A549 (cell line): ENCODE measurements around the gene SYNPR. TPM values are rescaled to one million over a fixed set of nuclear protein-coding genes. Genes with fewer than 3 reads are reported as not detected.

Experiments
- ATAC-seq, 2 experiments: fragments of 200-7000 bp in 1 of 2; fragments of >200 bp in 1 of 2; cut with Nextera tagmentation in 1 of 2; cut with Tn5 transposase in 1 of 2; 3 replicates each; pipeline versions ENCODE4 v1.8.0 to v1.9.1; 2018 to 2020; ENCODE audit warnings: mild to moderate bottlenecking in 1 of 2, moderate library complexity in 1 of 2
- CTCF ChIA-PET: fragments of 300-600 bp; sonication (Branson Sonifier 250); formaldehyde crosslinking; extraction: SDS; loops from one replicate; lab custom pipeline; 2021; ENCODE audit warnings: antibody characterized with exemption, inconsistent platforms; lab: Yijun Ruan, JAX
- POLR2A ChIA-PET: fragments of 350-600 bp; formaldehyde crosslinking; extraction: SDS; loops from one replicate; lab custom pipeline; 2021; ENCODE audit warnings: antibody characterized with exemption, inconsistent platforms; lab: Yijun Ruan, JAX
- DNase-seq, 2 experiments: peaks; one replicate each; pipeline versions ENCODE4 v3.0.0 to v3.0.0-alpha.2; 2011 to 2016; ENCODE audit warnings: low read depth in 1 of 2, low spot score in 1 of 2
- FAIRE-seq: peaks from 2 replicates; lab custom pipeline; 2011; peaks lifted over from hg19 to GRCh38; lab: Jason Lieb, UNC
- H3K27ac ChIP-seq, 2 experiments: fragments of >200 bp; sonication (Bioruptor Twin); formaldehyde crosslinking; 3 replicates each; pipeline ENCODE4 v1.5.1; 2016 to 2017
- H3K4me1 ChIP-seq: fragments of >200 bp; sonication (Bioruptor Twin); formaldehyde crosslinking; 3 replicates; pipeline ENCODE4 v1.6.1; 2016
- H3K4me2 ChIP-seq: fragments of >200 bp; sonication (Bioruptor Twin); formaldehyde crosslinking; 3 replicates; pipeline ENCODE4 v1.6.1; 2016
- H3K4me3 ChIP-seq: fragments of >200 bp; sonication (Bioruptor Twin); formaldehyde crosslinking; 3 replicates; pipeline ENCODE4 v1.5.1; 2016
- H3K9me3 ChIP-seq: fragments of >200 bp; sonication (Bioruptor Twin); formaldehyde crosslinking; 3 replicates; pipeline ENCODE4 v1.6.1; 2016
- ATOH8 ChIP-seq: fragments of 250-450 bp; sonication (Bioruptor Pico); IDR thresholded peaks from 2 replicates; pipeline ENCODE4 v1.5.0; 2020; ENCODE audit warnings: low read depth, mild to moderate bottlenecking, moderate library complexity
- BCL3 ChIP-seq: fragments of >200 bp; sonication (Bioruptor Twin); formaldehyde crosslinking; IDR thresholded peaks from 3 replicates; pipeline ENCODE4 v1.6.1; 2016
- E2F6 ChIP-seq: IDR thresholded peaks from 2 replicates; pipeline ENCODE4 v1.6.1; 2012; ENCODE audit warnings: low read depth, borderline replicate concordance
- EHMT2 ChIP-seq: fragments of 200-600 bp; sonication (generic); IDR thresholded peaks from 2 replicates; pipeline ENCODE4 v1.6.1; 2016; ENCODE audit warnings: antibody characterized with exemption, low read depth, mild to moderate bottlenecking, moderate library complexity
- ESRRA ChIP-seq: fragments of 150-350 bp; IDR thresholded peaks from 2 replicates; pipeline ENCODE4 v1.6.1; 2014; ENCODE audit warnings: mild to moderate bottlenecking, low read length, borderline replicate concordance
- HDAC2 ChIP-seq: fragments of 200-600 bp; sonication (generic); IDR thresholded peaks from 2 replicates; pipeline ENCODE4 v1.6.1; 2016
- HEYL ChIP-seq: fragments of 250-450 bp; sonication (Bioruptor Pico); IDR thresholded peaks from 2 replicates; pipeline ENCODE4 v1.8.0; 2021; ENCODE audit warnings: mild to moderate bottlenecking, moderate library complexity
- MAZ ChIP-seq: fragments of 150-350 bp; IDR thresholded peaks from 2 replicates; pipeline ENCODE4 v1.6.1; 2014; ENCODE audit warnings: antibody characterized with exemption, low read depth, low read length, borderline replicate concordance
- MYC ChIP-seq: IDR thresholded peaks from 2 replicates; pipeline ENCODE4 v1.6.1; 2012; ENCODE audit warnings: mild to moderate bottlenecking, inconsistent platforms, low read length, improper control_type of control experiment, borderline replicate concordance
- NPAS2 ChIP-seq: fragments of 250-450 bp; sonication (Bioruptor Pico); IDR thresholded peaks from 2 replicates; pipeline ENCODE4 v1.8.0; 2022; ENCODE audit warnings: mild to moderate bottlenecking, moderate library complexity, borderline replicate concordance
- NR3C1 ChIP-seq: fragments of >200 bp; sonication (Bioruptor Twin); formaldehyde crosslinking; IDR thresholded peaks from 3 replicates; pipeline ENCODE4 v1.6.1; 2017
- PHF8 ChIP-seq: fragments of 200-600 bp; sonication (generic); IDR thresholded peaks from 2 replicates; pipeline ENCODE4 v1.6.1; 2016; ENCODE audit warnings: low read depth, mild to moderate bottlenecking, antibody characterized with exemption, moderate library complexity, borderline replicate concordance
- REST ChIP-seq: fragments of 200-600 bp; sonication (generic); IDR thresholded peaks from 2 replicates; pipeline ENCODE4 v1.6.1; 2016; ENCODE audit warnings: antibody characterized with exemption, mild to moderate bottlenecking, moderate library complexity
- RFX5 ChIP-seq: fragments of 450-650 bp; IDR thresholded peaks from 2 replicates; pipeline ENCODE4 v1.7.1; 2014; ENCODE audit warnings: antibody characterized with exemption, mild to moderate bottlenecking, moderate library complexity
- SREBF2 ChIP-seq: fragments of 450-650 bp; IDR thresholded peaks from 2 replicates; pipeline ENCODE4 v1.6.1; 2014; ENCODE audit warnings: mild to moderate bottlenecking, moderate library complexity
- ZC3H11A ChIP-seq: fragments of 450-650 bp; IDR thresholded peaks from 2 replicates; pipeline ENCODE4 v1.6.1; 2014; ENCODE audit warnings: antibody characterized with exemption, mild to moderate bottlenecking
- ZSCAN20 ChIP-seq: fragments of 250-450 bp; sonication (Bioruptor Pico); IDR thresholded peaks from 2 replicates; pipeline ENCODE4 v1.8.0; 2022; ENCODE audit warnings: mild to moderate bottlenecking, moderate library complexity
- WGBS: methylation state at CpG from one replicate; pipeline ENCODE4 v1.1.6; 2017; ENCODE audit errors: missing lambda C conversion rate; 5-methylcytosine and 5-hydroxymethylcytosine counted together
- polyA plus RNA-seq, 4 experiments: library from polyadenylated mRNA; depleted of rRNA in 3 of 4; stranded (reverse); fragments of >200 nt; fragmentation: RNase III in 1 of 4; extraction: RNeasy Plus Mini Kit Qiagen cat#74134 plus additional on column Dnase treatment in 1 of 4; gene quantifications; 2 replicates in 3 of 4; 3 replicates in 1 of 4; pipeline ENCODE4 v1.2.3, GENCODE V29; 2011 to 2017
- TF ChIP-seq, protein P1 (sequence below): IDR thresholded peaks from 2 replicates; pipeline ENCODE4 v1.6.1; 2012
- TF ChIP-seq, protein P2 (sequence below): fragments of 250-450 bp; sonication (Bioruptor Pico); IDR thresholded peaks from 2 replicates; pipeline ENCODE4 v1.5.0; 2021; ENCODE audit warnings: mild to moderate bottlenecking, moderate library complexity, borderline replicate concordance
- TF ChIP-seq, protein P3 (sequence below): IDR thresholded peaks from 2 replicates; pipeline ENCODE4 v1.6.1; 2012

Gene SYNPR
- polyA plus RNA-seq, 2 of the 4 experiments (the other 2 are of a cell fraction): not detected

- ChIA-PET CTCF (no interaction called here), POLR2A (no interaction called here)
- DNase-seq (no peak), ATAC-seq (no peak), FAIRE-seq (no peak)
- no peak for TF ChIP-seq EHMT2
- TF ChIP-seq, protein P1, sequence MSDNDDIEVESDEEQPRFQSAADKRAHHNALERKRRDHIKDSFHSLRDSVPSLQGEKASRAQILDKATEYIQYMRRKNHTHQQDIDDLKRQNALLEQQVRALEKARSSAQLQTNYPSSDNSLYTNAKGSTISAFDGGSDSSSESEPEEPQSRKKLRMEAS: no peak
- no peak for TF ChIP-seq REST
- no peak for TF ChIP-seq ESRRA
- no peak for TF ChIP-seq BCL3
- TF ChIP-seq E2F6: no peak
- no peak for TF ChIP-seq MYC
- no peak overlapping the region for H3K4me2 ChIP-seq
- H3K4me3 ChIP-seq: no peak overlapping the region
- no peaks in the 10 kb centered on the region for H3K9me3 ChIP-seq
- H3K27ac ChIP-seq: no peak overlapping the region
- 5% methylated on average over 4 of the region's 4 CpGs for WGBS
- H3K4me1 ChIP-seq: no peaks in the 10 kb centered on the region
These were observed 284.2 kb downstream of the SYNPR start for GRCh38 chr3:63562323-63562722.

DNA sequence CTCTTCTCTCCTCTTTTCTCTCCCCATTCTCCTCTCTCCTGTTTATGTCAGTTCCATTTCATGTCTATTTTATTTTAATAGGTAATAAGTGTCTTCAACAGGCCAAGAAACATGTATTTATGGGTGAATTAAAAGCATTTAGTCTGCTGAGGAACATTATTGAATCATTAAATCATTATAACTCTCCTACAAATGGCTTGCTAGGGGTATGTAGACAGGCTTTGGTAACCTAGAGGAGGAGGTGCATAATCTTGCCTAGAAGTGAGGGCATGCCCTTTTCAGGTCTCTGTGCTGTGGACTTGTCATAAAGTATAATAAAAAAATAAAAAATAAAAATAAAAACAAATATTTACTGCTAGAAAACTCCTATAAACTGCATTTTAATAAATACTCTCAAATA, 285.5 kb downstream of the SYNPR start:
- TF ChIP-seq ZC3H11A: no peak
- TF ChIP-seq, protein P1: no peak
- TF ChIP-seq RFX5: no peak
- no peak for TF ChIP-seq HDAC2
- TF ChIP-seq NR3C1: no peak
- TF ChIP-seq E2F6: no peak
- TF ChIP-seq ZSCAN20 (CRISPR knock-in tag): no peak
- no peak for TF ChIP-seq ATOH8 (CRISPR knock-in tag)
- no peak for TF ChIP-seq MAZ
- TF ChIP-seq, protein P2, sequence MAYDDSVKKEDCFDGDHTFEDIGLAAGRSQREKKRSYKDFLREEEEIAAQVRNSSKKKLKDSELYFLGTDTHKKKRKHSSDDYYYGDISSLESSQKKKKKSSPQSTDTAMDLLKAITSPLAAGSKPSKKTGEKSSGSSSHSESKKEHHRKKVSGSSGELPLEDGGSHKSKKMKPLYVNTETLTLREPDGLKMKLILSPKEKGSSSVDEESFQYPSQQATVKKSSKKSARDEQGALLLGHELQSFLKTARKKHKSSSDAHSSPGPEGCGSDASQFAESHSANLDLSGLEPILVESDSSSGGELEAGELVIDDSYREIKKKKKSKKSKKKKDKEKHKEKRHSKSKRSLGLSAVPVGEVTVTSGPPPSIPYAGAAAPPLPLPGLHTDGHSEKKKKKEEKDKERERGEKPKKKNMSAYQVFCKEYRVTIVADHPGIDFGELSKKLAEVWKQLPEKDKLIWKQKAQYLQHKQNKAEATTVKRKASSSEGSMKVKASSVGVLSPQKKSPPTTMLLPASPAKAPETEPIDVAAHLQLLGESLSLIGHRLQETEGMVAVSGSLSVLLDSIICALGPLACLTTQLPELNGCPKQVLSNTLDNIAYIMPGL (CRISPR knock-in tag): no peak
- TF ChIP-seq EHMT2: no peak
- TF ChIP-seq, protein P3, sequence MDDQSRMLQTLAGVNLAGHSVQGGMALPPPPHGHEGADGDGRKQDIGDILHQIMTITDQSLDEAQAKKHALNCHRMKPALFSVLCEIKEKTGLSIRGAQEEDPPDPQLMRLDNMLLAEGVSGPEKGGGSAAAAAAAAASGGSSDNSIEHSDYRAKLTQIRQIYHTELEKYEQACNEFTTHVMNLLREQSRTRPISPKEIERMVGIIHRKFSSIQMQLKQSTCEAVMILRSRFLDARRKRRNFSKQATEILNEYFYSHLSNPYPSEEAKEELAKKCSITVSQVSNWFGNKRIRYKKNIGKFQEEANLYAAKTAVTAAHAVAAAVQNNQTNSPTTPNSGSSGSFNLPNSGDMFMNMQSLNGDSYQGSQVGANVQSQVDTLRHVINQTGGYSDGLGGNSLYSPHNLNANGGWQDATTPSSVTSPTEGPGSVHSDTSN: no peak
- TF ChIP-seq HEYL (CRISPR knock-in tag): no peak
- no peak for TF ChIP-seq NPAS2 (CRISPR knock-in tag)
- no peak for TF ChIP-seq PHF8
- TF ChIP-seq SREBF2: no peak
- ChIA-PET POLR2A (no interaction called here), CTCF (no interaction called here)
- H3K4me3 ChIP-seq: no peak overlapping the region
- H3K9me3 ChIP-seq: no peaks in the 10 kb centered on the region
- no peaks in the 10 kb centered on the region for H3K4me1 ChIP-seq
- ATAC-seq: no peak
- no peak for DNase-seq
- H3K4me2 ChIP-seq: no peak overlapping the region
- H3K27ac ChIP-seq: no peak overlapping the region
- no peak for FAIRE-seq
